Uterus (tissue), 2 donors: ENCODE results near the gene CD2AP.

Source experiments
- CTCF ChIP-seq, 4 experiments: fragments of 200-600 bp in 2 of 4; fragments of 450-650 bp in 2 of 4; sonication (generic) in 2 of 4; IDR thresholded peaks; one replicate each; pipeline ENCODE4 v1.5.1; 2016 to 2019; ENCODE audit warnings: antibody characterized with exemption in 4 of 4, mild to moderate bottlenecking in 2 of 4, moderate library complexity in 1 of 4
- POLR2A ChIP-seq, 2 donors: fragments of 450-650 bp; IDR thresholded peaks; one replicate each; pipeline ENCODE4 v1.6.1; 2016; ENCODE audit warnings: antibody characterized with exemption in 2 of 2, mild to moderate bottlenecking in 1 of 2, moderate library complexity in 1 of 2

GRCh38 chr6:47535316-47536225, 58.0 kb downstream of the CD2AP start:
- TF ChIP-seq CTCF (IDR thresholded peaks at IDR 0.05) = no peak
- TF ChIP-seq POLR2A (IDR thresholded peaks at IDR 0.05) = no peak
